WTC11 (cell line): ENCODE measurements around the gene ATXN7. TPM values are rescaled to one million over a fixed set of nuclear protein-coding genes. Genes with fewer than 3 reads are reported as not detected.

Experiments used
- ATAC-seq: fragments of 200-7000 bp; cut with Tn5 transposase; 2 replicates; pipeline ENCODE4 v1.10.0; 2021; ENCODE audit warnings: mild to moderate bottlenecking, moderate library complexity
- CTCF ChIA-PET: fragments of 300-600 bp; sonication (Branson Sonifier 250); formaldehyde crosslinking; loops from one replicate; lab custom pipeline; 2021; ENCODE audit warnings: antibody characterized with exemption; lab: Charles Lee
- POLR2A ChIA-PET: fragments of 350-600 bp; sonication (Branson Sonifier 250); formaldehyde crosslinking; loops from one replicate; lab custom pipeline; 2021; ENCODE audit warnings: antibody characterized with exemption; lab: Charles Lee
- DNase-seq: peaks from one replicate; pipeline ENCODE4 v3.0.0; 2021; ENCODE audit warnings: low spot score
- H3K27ac Mint-ChIP-seq: 2 replicates; pipeline ENCODE4 v1.8.0; 2021; ENCODE audit warnings: mixed read lengths
- H3K27me3 Mint-ChIP-seq: 2 replicates; pipeline ENCODE4 v1.8.0; 2021; ENCODE audit warnings: low read depth, mild to moderate bottlenecking, moderate library complexity, mixed read lengths
- H3K36me3 Mint-ChIP-seq: 2 replicates; pipeline ENCODE4 v1.8.0; 2021; ENCODE audit warnings: mixed read lengths
- H3K4me1 Mint-ChIP-seq: 2 replicates; pipeline ENCODE4 v1.8.0; 2022; ENCODE audit warnings: mixed read lengths
- H3K4me3 Mint-ChIP-seq: 2 replicates; pipeline ENCODE4 v1.8.0; 2021; ENCODE audit warnings: mild to moderate bottlenecking, moderate library complexity, mixed read lengths
- H3K9me3 Mint-ChIP-seq: 2 replicates; pipeline ENCODE4 v1.8.0; 2021; ENCODE audit warnings: mixed read lengths
- AFF4 ChIP-seq: sonication (generic); formaldehyde crosslinking; IDR thresholded peaks from 2 replicates; pipeline ENCODE4 v1.8.1; 2023; ENCODE audit warnings: mild to moderate bottlenecking, missing genetic modification reagents, borderline replicate concordance
- AR ChIP-seq: fragments of 250-450 bp; sonication (Bioruptor Pico); IDR thresholded peaks from 2 replicates; pipeline ENCODE4 v1.9.0; 2021; ENCODE audit warnings: mild to moderate bottlenecking
- ATF2 ChIP-seq: sonication (generic); formaldehyde crosslinking; IDR thresholded peaks from 2 replicates; pipeline ENCODE4 v1.8.1; 2022; ENCODE audit warnings: low read depth, missing genetic modification reagents, borderline replicate concordance
- ATF6 ChIP-seq: sonication (generic); formaldehyde crosslinking; IDR thresholded peaks from 2 replicates; pipeline ENCODE4 v1.8.1; 2023; ENCODE audit warnings: mild to moderate bottlenecking, missing genetic modification reagents
- ELF4 ChIP-seq: sonication (generic); formaldehyde crosslinking; IDR thresholded peaks from 2 replicates; pipeline ENCODE4 v1.8.1; 2022; ENCODE audit warnings: low read depth, mild to moderate bottlenecking, moderate library complexity, missing genetic modification reagents
- ETV6 ChIP-seq: sonication (generic); formaldehyde crosslinking; IDR thresholded peaks from 2 replicates; pipeline ENCODE4 v1.8.1; 2022; ENCODE audit warnings: mild to moderate bottlenecking, missing genetic modification reagents
- GRHL2 ChIP-seq: fragments of 250-450 bp; sonication (Bioruptor Pico); IDR thresholded peaks from 2 replicates; pipeline ENCODE4 v1.8.0; 2022; ENCODE audit warnings: mild to moderate bottlenecking, moderate library complexity; ENCODE audit not compliant: insufficient replicate concordance, severe bottlenecking
- GTF2I ChIP-seq: fragments of 250-450 bp; sonication (Bioruptor Pico); conservative IDR thresholded peaks from 2 replicates; pipeline ENCODE4 v1.4.0; 2021; ENCODE audit warnings: mild to moderate bottlenecking
- IRF1 ChIP-seq: sonication (generic); formaldehyde crosslinking; IDR thresholded peaks from 2 replicates; pipeline ENCODE4 v1.8.0; 2023; ENCODE audit warnings: missing genetic modification reagents
- KAT7 ChIP-seq: sonication (generic); formaldehyde crosslinking; IDR thresholded peaks from 2 replicates; pipeline ENCODE4 v1.8.1; 2023; ENCODE audit warnings: missing genetic modification reagents, mild to moderate bottlenecking, borderline replicate concordance
- MLX ChIP-seq: sonication (generic); formaldehyde crosslinking; IDR thresholded peaks from 2 replicates; pipeline ENCODE4 v1.8.1; 2023; ENCODE audit warnings: mild to moderate bottlenecking, missing genetic modification reagents, moderate library complexity
- NFATC4 ChIP-seq: fragments of 250-450 bp; sonication (Bioruptor Pico); IDR thresholded peaks from 2 replicates; pipeline ENCODE4 v1.9.0; 2021; ENCODE audit warnings: mild to moderate bottlenecking
- NFYB ChIP-seq: sonication (generic); formaldehyde crosslinking; conservative IDR thresholded peaks from 2 replicates; pipeline ENCODE4 v1.8.0; 2022; ENCODE audit warnings: low read depth, missing genetic modification reagents
- RORB ChIP-seq: fragments of 250-450 bp; sonication (Bioruptor Pico); IDR thresholded peaks from 2 replicates; pipeline ENCODE4 v1.9.0; 2021; ENCODE audit warnings: mild to moderate bottlenecking
- SMAD4 ChIP-seq: sonication (generic); formaldehyde crosslinking; IDR thresholded peaks from 2 replicates; pipeline ENCODE4 v1.8.0; 2022; ENCODE audit warnings: mild to moderate bottlenecking, missing genetic modification reagents
- SOX15 ChIP-seq: fragments of 250-450 bp; sonication (Bioruptor Pico); IDR thresholded peaks from 2 replicates; pipeline ENCODE4 v1.9.0; 2021; ENCODE audit warnings: mild to moderate bottlenecking
- SP1 ChIP-seq: sonication (generic); formaldehyde crosslinking; conservative IDR thresholded peaks from 2 replicates; pipeline ENCODE4 v1.8.1; 2022; ENCODE audit warnings: missing genetic modification reagents
- TEAD1 ChIP-seq: sonication (generic); formaldehyde crosslinking; IDR thresholded peaks from 2 replicates; pipeline ENCODE4 v1.8.0; 2022; ENCODE audit warnings: mild to moderate bottlenecking, missing genetic modification reagents
- ZBTB43 ChIP-seq: sonication (generic); formaldehyde crosslinking; IDR thresholded peaks from 2 replicates; pipeline ENCODE4 v1.8.1; 2023; ENCODE audit warnings: mild to moderate bottlenecking, missing genetic modification reagents
- ZNF121 ChIP-seq: sonication (generic); formaldehyde crosslinking; IDR thresholded peaks from 2 replicates; pipeline ENCODE4 v1.8.0; 2023; ENCODE audit warnings: missing genetic modification reagents
- ZNF138 ChIP-seq: sonication (generic); formaldehyde crosslinking; conservative IDR thresholded peaks from 2 replicates; pipeline ENCODE4 v1.8.1; 2022; ENCODE audit warnings: mild to moderate bottlenecking, moderate library complexity, missing genetic modification reagents
- ZNF219 ChIP-seq: sonication (generic); formaldehyde crosslinking; IDR thresholded peaks from 2 replicates; pipeline ENCODE4 v1.8.0; 2023; ENCODE audit warnings: missing genetic modification reagents, mild to moderate bottlenecking, borderline replicate concordance
- total RNA-seq: library from RNA; stranded (reverse); gene quantifications from 3 replicates; pipeline ENCODE4 v1.2.3, GENCODE V29; 2021

The ATXN7 gene
- total RNA-seq, 1 experiment from 2014 or later, result 11.7 TPM

GRCh38 chr3:64037084-64037483 is 173.4 kb downstream of the ATXN7 start:
- POLR2A ChIA-PET, result no interaction called here
- Mint-ChIP-seq H3K9me3 (peaks cover 15% of the 10 kb centered on the region), H3K36me3 (no peaks in the 10 kb centered on the region), H3K4me1 (peaks cover 4% of the 10 kb centered on the region; the same call in 1 of the 2 replicates), H3K27ac (no peak overlapping the region), H3K27me3 (no peaks in the 10 kb centered on the region), H3K4me3 (no peak overlapping the region)
- ATAC-seq (no peak), DNase-seq (no peak)
- CTCF ChIA-PET, result no interaction called here
- TF ChIP-seq SOX15 (no peak), GTF2I (CRISPR knock-in tag) (no peak), AFF4 (CRISPR knock-in tag) (no peak), ZNF121 (CRISPR knock-in tag) (no peak), IRF1 (CRISPR knock-in tag) (no peak), ELF4 (CRISPR knock-in tag) (no peak), TEAD1 (CRISPR knock-in tag) (no peak), GRHL2 (no peak), NFYB (CRISPR knock-in tag) (no peak), ETV6 (CRISPR knock-in tag) (no peak), ZNF219 (CRISPR knock-in tag) (no peak)

- Mint-ChIP-seq H3K27ac (no peak overlapping the region), H3K36me3 (no peaks in the 10 kb centered on the region)
- ATAC-seq, result no peak
- no peak for TF ChIP-seq SP1 (CRISPR knock-in tag)
- no peak for TF ChIP-seq KAT7
- no peak for TF ChIP-seq NFYB (CRISPR knock-in tag)
- TF ChIP-seq NFATC4 (CRISPR knock-in tag), result no peak
- TF ChIP-seq ATF6 (CRISPR knock-in tag), result no peak
- TF ChIP-seq ZNF219 (CRISPR knock-in tag), result no peak
- no peak for TF ChIP-seq ZBTB43 (CRISPR knock-in tag)
- no peak for TF ChIP-seq ZNF138
- no peak for TF ChIP-seq TEAD1 (CRISPR knock-in tag)
- TF ChIP-seq AR, result no peak
- no peak for TF ChIP-seq MLX (CRISPR knock-in tag)
- TF ChIP-seq SMAD4 (CRISPR knock-in tag), result no peak
- TF ChIP-seq RORB (CRISPR knock-in tag), result no peak
- no peak for TF ChIP-seq ATF2 (CRISPR knock-in tag)
- no peak for TF ChIP-seq IRF1 (CRISPR knock-in tag)
- TF ChIP-seq, all 79 proteins: peak for 0
- Mint-ChIP-seq H3K9me3 (peaks cover 15% of the 10 kb centered on the region), H3K4me3 (no peak overlapping the region), H3K27me3 (no peaks in the 10 kb centered on the region), H3K4me1 (no peaks in the 10 kb centered on the region)
- POLR2A ChIA-PET, result no interaction called here
- DNase-seq, result no peak
- CTCF ChIA-PET, result no interaction called here
Measured at GRCh38 chr3:64038253-64038767, 174.6 kb downstream of the ATXN7 start.
